Panc1 (cell line): ENCODE results near the gene ELK3. TPM values are rescaled to one million over a fixed set of nuclear protein-coding genes. Genes with fewer than 3 reads are reported as not detected.

Experiments
- ATAC-seq: fragments of 200-7000 bp; cut with Tn5 transposase; 2 replicates; pipeline ENCODE4 v1.9.1; 2020; ENCODE audit warnings: mild to moderate bottlenecking, moderate library complexity
- BruUV-seq: library from RNA; stranded (reverse); fragments of 400-500 nt; replicated peaks from 2 replicates; lab custom pipeline; 2021; lab: Mats Ljungman, UMichigan
- CTCF ChIA-PET: fragments of 300-600 bp; sonication (Branson Sonifier 250); formaldehyde crosslinking; loops from one replicate; lab custom pipeline; 2022; ENCODE audit warnings: antibody characterized with exemption; lab: Charles Lee
- POLR2A ChIA-PET: fragments of 300-600 bp; sonication (Branson Sonifier 250); formaldehyde crosslinking; loops from one replicate; lab custom pipeline; 2022; ENCODE audit warnings: antibody characterized with exemption; lab: Charles Lee
- DNase-seq: peaks from one replicate; pipeline ENCODE4 v3.0.0-alpha.2; 2010; ENCODE audit warnings: low read depth, low spot score
- H3K27ac ChIP-seq: 2 replicates; pipeline ENCODE4 v1.5.1; 2011; ENCODE audit warnings: mild to moderate bottlenecking, low read length, inconsistent platforms
- H3K27me3 ChIP-seq: fragments of 200-500 bp; sonication (Bioruptor generic); 2 replicates; pipeline ENCODE4 v1.6.0; 2014; ENCODE audit warnings: low read length, inconsistent platforms; ENCODE audit not compliant: control insufficient read depth, insufficient read depth
- H3K36me3 ChIP-seq: fragments of 200-500 bp; sonication (Bioruptor generic); 2 replicates; pipeline ENCODE4 v1.5.1; 2014; ENCODE audit warnings: inconsistent platforms, mild to moderate bottlenecking, low read length, moderate library complexity; ENCODE audit not compliant: control insufficient read depth, insufficient read depth
- H3K4me1 ChIP-seq: 2 replicates; pipeline ENCODE4 v1.5.1; 2011; ENCODE audit warnings: inconsistent platforms, mild to moderate bottlenecking, low read length, moderate library complexity; ENCODE audit not compliant: control insufficient read depth, insufficient read depth
- H3K4me3 ChIP-seq, 2 experiments: 2 replicates each; pipeline ENCODE4 v1.5.1; 2011 to 2012; ENCODE audit warnings: low read depth in 2 of 2, low read length in 2 of 2, mild to moderate bottlenecking in 2 of 2, inconsistent platforms in 1 of 2, moderate library complexity in 1 of 2
- H3K9me3 ChIP-seq: fragments of 200-500 bp; sonication (Bioruptor generic); 2 replicates; pipeline ENCODE4 v1.5.1; 2014; ENCODE audit warnings: low read depth, mild to moderate bottlenecking, inconsistent platforms, low read length, moderate library complexity; ENCODE audit not compliant: control insufficient read depth, insufficient read depth
- CTCF ChIP-seq: fragments of 450-650 bp; IDR thresholded peaks from 2 replicates; pipeline ENCODE4 v1.5.1; 2017; ENCODE audit warnings: mild to moderate bottlenecking
- POLR2AphosphoS5 ChIP-seq: IDR thresholded peaks from 2 replicates; pipeline ENCODE4 v1.6.1; 2012; ENCODE audit warnings: mild to moderate bottlenecking, low read depth, low read length, moderate library complexity
- REST ChIP-seq, 2 experiments: IDR thresholded peaks; 2 replicates each; pipeline ENCODE4 v1.6.1; 2011 to 2012; ENCODE audit warnings: low read depth in 2 of 2, control low read depth in 1 of 2, low read length in 1 of 2, mild to moderate bottlenecking in 1 of 2, moderate library complexity in 1 of 2; ENCODE audit not compliant: insufficient read depth in 1 of 2
- SIN3A ChIP-seq: IDR thresholded peaks from 2 replicates; pipeline ENCODE4 v1.6.1; 2012; ENCODE audit warnings: low read depth, mild to moderate bottlenecking, low read length, moderate library complexity, borderline replicate concordance; ENCODE audit not compliant: insufficient read depth
- TCF7L2 ChIP-seq: IDR thresholded peaks from 2 replicates; pipeline ENCODE4 v1.6.1; 2011; ENCODE audit warnings: mild to moderate bottlenecking, low read depth, low read length, inconsistent platforms
- in situ Hi-C: cut with HindIII; loops from 2 replicates; pipeline ENCODE4 v1.10.0; 2016; ENCODE audit warnings: low sequenced_read_pairs, low pct_unique_long_range_greater_than_20kb
- intact Hi-C: fragments of 100-400 bp; cut with micrococcal nuclease; formaldehyde crosslinking; loops from one replicate; pipeline ENCODE4 v1.10.0; 2022; ENCODE audit not compliant: unreplicated experiment
- total RNA-seq: library from RNA; stranded (reverse); gene quantifications from one replicate; pipeline ENCODE4 v1.2.1, GENCODE V29; 2021; ENCODE audit not compliant: unreplicated experiment

ELK3 gene
- total RNA-seq, 1 experiment from 2014 or later: 25.1 TPM

- H3K36me3 ChIP-seq: no peaks in the 10 kb centered on the region
- TF ChIP-seq CTCF (no peak), TCF7L2 (no peak), SIN3A (no peak), REST (IDR thresholded peaks at IDR 0.05; ENCODE audit: insufficient read depth in 1 of 2, low read depth in 2 of 2, low read length in 1 of 2) (no peak), POLR2AphosphoS5 (no peak)
- DNase-seq (no peak), ATAC-seq (no peak)
- ChIA-PET CTCF (no interaction called here), POLR2A (no interaction called here)
- intact Hi-C loops: no loop called here
- no TSS peak for BruUV-seq
- no peak overlapping the region for H3K27ac ChIP-seq
- H3K4me3 ChIP-seq: no peak overlapping the region
- no peaks in the 10 kb centered on the region for H3K27me3 ChIP-seq
- in situ Hi-C loops: no loop called here
- H3K4me1 ChIP-seq: peaks cover 3% of the 10 kb centered on the region; the same call in 1 of the 2 replicates
- no peaks in the 10 kb centered on the region for H3K9me3 ChIP-seq
These were observed 47.7 kb downstream of the ELK3 start for GRCh38 chr12:96241846-96242256.

- BruUV-seq: no TSS peak
- in situ Hi-C loops: no loop called here
- intact Hi-C loops: no loop called here
- H3K27ac ChIP-seq: no peak overlapping the region
- ChIA-PET POLR2A (no interaction called here), CTCF (no interaction called here)
- no peaks in the 10 kb centered on the region for H3K27me3 ChIP-seq
- TF ChIP-seq POLR2AphosphoS5: no peak
- no peak for TF ChIP-seq SIN3A
- TF ChIP-seq CTCF: no peak
- no peak for TF ChIP-seq TCF7L2
- TF ChIP-seq REST (IDR thresholded peaks at IDR 0.05; ENCODE audit: insufficient read depth in 1 of 2, low read depth in 2 of 2, low read length in 1 of 2): no peak
- H3K4me3 ChIP-seq: no peak overlapping the region
- no peaks in the 10 kb centered on the region for H3K36me3 ChIP-seq
- no peaks in the 10 kb centered on the region for H3K9me3 ChIP-seq
- ATAC-seq (no peak), DNase-seq (no peak)
- peaks cover 3% of the 10 kb centered on the region; the same call in 1 of the 2 replicates for H3K4me1 ChIP-seq
These were observed 48.4 kb downstream of the ELK3 start for GRCh38 chr12:96242597-96242996.
